ENCODE results near the gene AOAH. TPM values are rescaled to one million over a fixed set of nuclear protein-coding genes. Genes with fewer than 3 reads are reported as not detected.

AOAH gene
- total RNA-seq, 4 donors from 2014 or later: 0.68 to 12.0 (median 4.8) TPM

DNA sequence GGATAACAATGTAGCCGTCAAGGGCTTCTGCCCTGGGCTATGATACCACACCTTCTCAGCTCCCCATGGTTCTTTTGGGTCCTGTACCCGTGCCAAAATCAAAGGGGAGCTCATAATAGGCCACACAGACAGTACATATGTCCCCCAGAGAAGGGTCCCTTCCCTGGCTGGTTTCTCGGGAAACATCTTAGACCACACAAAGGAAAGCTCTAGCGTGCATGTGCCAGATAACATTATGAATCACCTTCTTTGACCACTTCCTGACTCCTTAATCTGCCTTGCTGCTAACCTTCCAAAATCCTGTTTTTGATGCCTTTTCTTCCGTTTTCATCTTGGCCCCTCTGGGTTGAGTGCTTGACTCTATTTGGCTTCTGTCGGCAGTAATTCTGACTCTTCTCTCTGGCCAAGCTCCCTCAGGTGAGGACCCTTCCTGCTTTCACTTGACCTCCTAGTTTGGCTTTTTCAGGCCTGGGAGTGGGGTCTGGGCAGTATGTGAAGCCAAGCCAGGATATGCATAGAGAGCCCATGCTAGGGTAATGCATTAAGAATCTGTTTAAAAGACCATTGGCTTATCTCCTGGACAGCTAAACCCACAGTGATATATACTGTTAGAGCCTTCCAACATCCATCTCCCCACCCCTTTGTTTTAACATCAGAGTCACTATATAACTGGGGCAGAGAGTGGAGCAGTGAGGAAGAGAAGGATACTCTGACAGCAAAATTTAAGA lies 249.8 kb downstream of the AOAH start:
- no peaks in the 10 kb centered on the region for H3K36me3 ChIP-seq
- no peaks in the 10 kb centered on the region for H3K27me3 ChIP-seq
- intact Hi-C loops (cut with DNase I): no loop called here
- TF ChIP-seq, protein P1, sequence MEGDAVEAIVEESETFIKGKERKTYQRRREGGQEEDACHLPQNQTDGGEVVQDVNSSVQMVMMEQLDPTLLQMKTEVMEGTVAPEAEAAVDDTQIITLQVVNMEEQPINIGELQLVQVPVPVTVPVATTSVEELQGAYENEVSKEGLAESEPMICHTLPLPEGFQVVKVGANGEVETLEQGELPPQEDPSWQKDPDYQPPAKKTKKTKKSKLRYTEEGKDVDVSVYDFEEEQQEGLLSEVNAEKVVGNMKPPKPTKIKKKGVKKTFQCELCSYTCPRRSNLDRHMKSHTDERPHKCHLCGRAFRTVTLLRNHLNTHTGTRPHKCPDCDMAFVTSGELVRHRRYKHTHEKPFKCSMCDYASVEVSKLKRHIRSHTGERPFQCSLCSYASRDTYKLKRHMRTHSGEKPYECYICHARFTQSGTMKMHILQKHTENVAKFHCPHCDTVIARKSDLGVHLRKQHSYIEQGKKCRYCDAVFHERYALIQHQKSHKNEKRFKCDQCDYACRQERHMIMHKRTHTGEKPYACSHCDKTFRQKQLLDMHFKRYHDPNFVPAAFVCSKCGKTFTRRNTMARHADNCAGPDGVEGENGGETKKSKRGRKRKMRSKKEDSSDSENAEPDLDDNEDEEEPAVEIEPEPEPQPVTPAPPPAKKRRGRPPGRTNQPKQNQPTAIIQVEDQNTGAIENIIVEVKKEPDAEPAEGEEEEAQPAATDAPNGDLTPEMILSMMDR (IDR thresholded peaks at IDR 0.05): no peak
- TF ChIP-seq POLR2A (IDR thresholded peaks at IDR 0.05): no peak
- H3K9me3 ChIP-seq: no peaks in the 10 kb centered on the region
- H3K27ac ChIP-seq: no peak overlapping the region
- WGBS, 2 donors: 7 to 27% methylated on average over 4 to 6 of the region's 6 CpGs
- no peak overlapping the region for H3K4me3 ChIP-seq
- peaks cover 0 to 13% (median 0%) of the 10 kb centered on the region in 3 donors for H3K4me1 ChIP-seq
- no peak for DNase-seq

DNA sequence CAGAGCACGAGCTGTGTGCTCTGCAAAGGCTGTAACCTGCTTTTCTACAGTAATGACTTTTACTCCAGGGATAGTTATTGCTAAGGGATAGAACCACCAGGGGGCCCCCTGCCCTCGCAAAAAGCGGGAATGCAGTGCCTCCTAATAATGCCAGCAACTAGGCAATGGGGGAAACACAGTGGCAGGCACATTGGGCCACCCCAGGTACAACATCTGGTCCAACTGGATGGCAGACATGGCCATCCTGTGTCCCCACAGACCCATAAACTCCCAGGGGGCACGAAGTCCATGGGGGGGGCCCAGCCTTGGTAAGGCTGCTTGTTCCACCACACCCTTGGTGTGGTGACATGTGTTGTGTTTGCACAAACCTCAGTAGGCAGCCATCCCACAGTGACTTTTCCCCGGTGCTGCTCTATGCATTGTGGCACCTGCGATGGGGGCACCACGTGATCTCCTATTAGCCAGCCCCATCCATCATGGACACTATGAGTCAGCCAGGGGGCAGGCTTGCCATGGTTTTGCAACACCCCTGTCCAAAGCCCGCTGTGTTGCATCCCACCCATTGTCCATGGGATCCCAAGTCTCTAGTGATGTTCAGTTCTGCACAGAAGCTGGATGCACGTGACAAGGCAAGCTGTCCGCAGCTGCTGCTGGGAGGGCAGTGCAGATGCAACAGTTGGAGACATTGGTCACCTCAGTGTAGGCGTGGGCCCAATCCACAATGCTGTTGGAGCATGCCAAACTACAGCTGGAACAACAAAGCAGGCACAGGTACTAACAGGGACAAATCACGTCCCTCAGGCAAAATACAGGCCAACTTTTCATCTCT lies 250.6 kb downstream of the AOAH start:
- no peak overlapping the region for H3K27ac ChIP-seq
- no peak overlapping the region for H3K4me3 ChIP-seq
- H3K9me3 ChIP-seq: no peaks in the 10 kb centered on the region
- no peaks in the 10 kb centered on the region for H3K36me3 ChIP-seq
- peaks cover 0 to 13% (median 0%) of the 10 kb centered on the region in 3 donors for H3K4me1 ChIP-seq
- intact Hi-C loops (cut with DNase I): no loop called here
- 41 to 47% methylated on average over 4 to 6 of the region's 12 CpGs for WGBS, 2 donors
- TF ChIP-seq, protein P1 (IDR thresholded peaks at IDR 0.05): peak in 5 of 6 experiments; percentile 26 to 59 (median 29)
- no peak for TF ChIP-seq POLR2A (IDR thresholded peaks at IDR 0.05)
- no peak for DNase-seq
- no peaks in the 10 kb centered on the region for H3K27me3 ChIP-seq

DNA sequence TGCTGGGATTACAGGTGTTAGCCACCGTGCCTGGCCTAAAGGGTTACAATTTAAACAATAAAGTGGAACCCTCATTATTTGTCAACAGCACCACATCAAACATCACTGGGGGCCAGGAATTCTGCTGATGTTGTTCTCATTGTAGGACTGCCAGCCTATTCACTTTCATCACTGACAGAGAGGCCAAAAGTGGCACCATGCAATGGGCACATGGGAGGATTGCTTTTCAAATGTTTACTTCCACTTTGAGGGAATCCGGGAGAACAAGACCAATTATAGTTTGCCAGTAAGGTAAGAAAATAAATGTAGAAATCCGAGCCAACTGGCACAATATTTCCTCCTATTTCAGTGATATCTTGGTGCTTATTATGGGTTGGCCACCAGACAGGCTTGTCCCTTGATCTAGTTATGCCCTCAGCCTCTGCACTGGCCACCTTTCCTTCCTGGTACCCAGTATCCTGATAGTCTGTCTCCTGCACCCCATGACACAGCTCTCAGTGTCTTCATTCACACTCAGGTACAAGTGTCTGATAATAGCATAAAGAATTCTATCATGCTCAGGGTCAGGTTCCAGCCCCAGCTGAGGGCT lies 252.1 kb downstream of the AOAH start:
- no peak for DNase-seq
- Histone ChIP-seq H3K27ac (no peak overlapping the region), H3K4me1 (peaks cover 0 to 13% (median 0%) of the 10 kb centered on the region in 3 donors), H3K27me3 (no peaks in the 10 kb centered on the region), H3K9me3 (no peaks in the 10 kb centered on the region), H3K36me3 (no peaks in the 10 kb centered on the region), H3K4me3 (no peak overlapping the region)
- intact Hi-C loops (cut with DNase I): no loop called here
- 76% methylated on average over 3 of the region's 3 CpGs for WGBS, 2 donors
- TF ChIP-seq POLR2A (IDR thresholded peaks at IDR 0.05): no peak
- TF ChIP-seq, protein P1 (IDR thresholded peaks at IDR 0.05): no peak

DNA sequence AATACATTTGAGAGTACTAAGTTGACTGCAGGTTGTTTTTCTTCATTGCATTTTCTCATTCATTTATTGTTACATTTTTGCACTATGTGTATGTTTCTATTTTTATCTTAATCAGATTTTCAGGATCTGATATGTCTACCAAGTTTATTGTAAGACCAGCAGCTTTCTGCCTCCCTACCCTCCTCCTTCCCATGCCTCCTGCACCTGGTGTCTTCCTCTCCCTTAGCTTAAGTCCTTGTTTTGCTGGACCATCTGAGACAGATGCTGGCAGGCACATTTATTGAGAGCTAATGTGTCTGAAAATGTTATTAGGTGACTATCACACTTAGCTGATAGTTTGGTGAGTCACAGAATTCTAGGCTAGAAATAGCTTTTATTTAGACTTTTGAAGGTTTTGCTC lies 255.1 kb downstream of the AOAH start:
- H3K9me3 ChIP-seq: no peaks in the 10 kb centered on the region
- no peak for DNase-seq
- intact Hi-C loops (cut with DNase I): no loop called here
- H3K4me1 ChIP-seq: peaks cover 0 to 8% (median 0%) of the 10 kb centered on the region in 3 donors
- no peak for TF ChIP-seq POLR2A (IDR thresholded peaks at IDR 0.05)
- TF ChIP-seq, protein P1 (IDR thresholded peaks at IDR 0.05): no peak
- no peak overlapping the region for H3K27ac ChIP-seq
- no peaks in the 10 kb centered on the region for H3K27me3 ChIP-seq
- no peak overlapping the region for H3K4me3 ChIP-seq
- H3K36me3 ChIP-seq: no peaks in the 10 kb centered on the region

Data from esophagus squamous epithelium (tissue), 5 donors.